ENCODE measurements around the gene MEI4.
"Not testable (repeated sequence)": the region's sequence is repeated elsewhere in the genome, so short reads cannot be mapped to it uniquely, and the experiment has no call there.

- TF ChIP-seq NR1H2 (CRISPR knock-in tag; IDR thresholded peaks at IDR 0.05); ZNF138 (CRISPR knock-in tag; conservative IDR thresholded peaks at IDR 0.05); CBFB (CRISPR knock-in tag; IDR thresholded peaks at IDR 0.05; ENCODE audit: low read depth); JUN (CRISPR knock-in tag; IDR thresholded peaks at IDR 0.05); USF2 (CRISPR knock-in tag; IDR thresholded peaks at IDR 0.05); AFF4 (CRISPR knock-in tag; IDR thresholded peaks at IDR 0.05; ENCODE audit: borderline replicate concordance); ZNF121 (CRISPR knock-in tag; IDR thresholded peaks at IDR 0.05); NR2C2 (CRISPR knock-in tag; IDR thresholded peaks at IDR 0.05): not testable (repeated sequence)
- TF ChIP-seq, protein P1, sequence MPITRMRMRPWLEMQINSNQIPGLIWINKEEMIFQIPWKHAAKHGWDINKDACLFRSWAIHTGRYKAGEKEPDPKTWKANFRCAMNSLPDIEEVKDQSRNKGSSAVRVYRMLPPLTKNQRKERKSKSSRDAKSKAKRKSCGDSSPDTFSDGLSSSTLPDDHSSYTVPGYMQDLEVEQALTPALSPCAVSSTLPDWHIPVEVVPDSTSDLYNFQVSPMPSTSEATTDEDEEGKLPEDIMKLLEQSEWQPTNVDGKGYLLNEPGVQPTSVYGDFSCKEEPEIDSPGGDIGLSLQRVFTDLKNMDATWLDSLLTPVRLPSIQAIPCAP (CRISPR knock-in tag; IDR thresholded peaks at IDR 0.05), result not testable (repeated sequence)
- TF ChIP-seq, protein P2, sequence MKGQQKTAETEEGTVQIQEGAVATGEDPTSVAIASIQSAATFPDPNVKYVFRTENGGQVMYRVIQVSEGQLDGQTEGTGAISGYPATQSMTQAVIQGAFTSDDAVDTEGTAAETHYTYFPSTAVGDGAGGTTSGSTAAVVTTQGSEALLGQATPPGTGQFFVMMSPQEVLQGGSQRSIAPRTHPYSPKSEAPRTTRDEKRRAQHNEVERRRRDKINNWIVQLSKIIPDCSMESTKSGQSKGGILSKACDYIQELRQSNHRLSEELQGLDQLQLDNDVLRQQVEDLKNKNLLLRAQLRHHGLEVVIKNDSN (CRISPR knock-in tag; IDR thresholded peaks at IDR 0.05), result not testable (repeated sequence)
- TF ChIP-seq, protein P3, sequence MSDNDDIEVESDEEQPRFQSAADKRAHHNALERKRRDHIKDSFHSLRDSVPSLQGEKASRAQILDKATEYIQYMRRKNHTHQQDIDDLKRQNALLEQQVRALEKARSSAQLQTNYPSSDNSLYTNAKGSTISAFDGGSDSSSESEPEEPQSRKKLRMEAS (CRISPR knock-in tag; IDR thresholded peaks at IDR 0.05), result not testable (repeated sequence)
- TF ChIP-seq, protein P4, sequence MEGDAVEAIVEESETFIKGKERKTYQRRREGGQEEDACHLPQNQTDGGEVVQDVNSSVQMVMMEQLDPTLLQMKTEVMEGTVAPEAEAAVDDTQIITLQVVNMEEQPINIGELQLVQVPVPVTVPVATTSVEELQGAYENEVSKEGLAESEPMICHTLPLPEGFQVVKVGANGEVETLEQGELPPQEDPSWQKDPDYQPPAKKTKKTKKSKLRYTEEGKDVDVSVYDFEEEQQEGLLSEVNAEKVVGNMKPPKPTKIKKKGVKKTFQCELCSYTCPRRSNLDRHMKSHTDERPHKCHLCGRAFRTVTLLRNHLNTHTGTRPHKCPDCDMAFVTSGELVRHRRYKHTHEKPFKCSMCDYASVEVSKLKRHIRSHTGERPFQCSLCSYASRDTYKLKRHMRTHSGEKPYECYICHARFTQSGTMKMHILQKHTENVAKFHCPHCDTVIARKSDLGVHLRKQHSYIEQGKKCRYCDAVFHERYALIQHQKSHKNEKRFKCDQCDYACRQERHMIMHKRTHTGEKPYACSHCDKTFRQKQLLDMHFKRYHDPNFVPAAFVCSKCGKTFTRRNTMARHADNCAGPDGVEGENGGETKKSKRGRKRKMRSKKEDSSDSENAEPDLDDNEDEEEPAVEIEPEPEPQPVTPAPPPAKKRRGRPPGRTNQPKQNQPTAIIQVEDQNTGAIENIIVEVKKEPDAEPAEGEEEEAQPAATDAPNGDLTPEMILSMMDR (IDR thresholded peaks at IDR 0.05), result not testable (repeated sequence)
- TF ChIP-seq, protein P5, sequence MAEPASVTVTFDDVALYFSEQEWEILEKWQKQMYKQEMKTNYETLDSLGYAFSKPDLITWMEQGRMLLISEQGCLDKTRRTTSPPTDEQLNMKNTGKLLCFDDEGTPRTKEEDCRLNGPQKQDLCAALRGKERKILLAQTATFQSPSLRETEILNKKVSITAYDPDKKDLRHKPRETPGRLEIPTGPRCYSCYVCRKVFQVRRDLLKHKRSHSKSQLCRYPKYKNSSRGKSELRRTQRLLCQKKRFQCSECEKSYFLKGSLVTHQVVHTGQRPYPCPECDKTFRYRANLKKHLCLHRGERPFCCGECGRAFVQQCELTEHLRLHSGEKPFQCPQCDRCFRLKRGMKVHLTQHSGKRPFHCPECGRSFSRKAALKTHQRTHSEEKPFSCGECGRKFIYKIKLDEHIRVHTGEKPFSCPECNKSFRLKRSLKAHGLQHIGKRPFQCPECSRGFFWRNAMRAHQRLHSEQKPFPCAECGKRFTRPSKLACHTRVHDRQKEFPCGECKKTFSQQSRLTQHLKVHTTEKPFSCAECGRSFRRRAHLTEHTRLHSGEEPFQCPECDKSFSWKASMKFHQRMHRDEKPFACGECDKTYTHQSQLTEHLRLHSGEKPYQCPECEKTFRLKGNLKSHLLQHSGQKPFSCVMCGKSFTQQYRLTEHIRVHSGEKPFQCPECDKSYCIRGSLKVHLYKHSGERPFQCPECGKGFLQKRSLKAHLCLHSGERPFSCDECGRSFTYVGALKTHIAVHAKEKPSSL (CRISPR knock-in tag; conservative IDR thresholded peaks at IDR 0.05), result not testable (repeated sequence)
Observed at GRCh38 chr6:77700095-77700494, 47.3 kb downstream of the MEI4 start.

Data from WTC11 (cell line).